Neural cell (in vitro differentiated cells): ENCODE measurements around the gene WDR7. TPM values are rescaled to one million over a fixed set of nuclear protein-coding genes. Genes with fewer than 3 reads are reported as not detected.

Experiments
- H2AFZ ChIP-seq: fragments of 200-600, 300-800 bp; sonication (generic), shearing (Covaris generic); 2 replicates; pipeline ENCODE4 v1.6.0; 2014; ENCODE audit warnings: low read depth, mild to moderate bottlenecking, antibody characterized with exemption, low read length, moderate library complexity
- H3F3A ChIP-seq: fragments of 200-600 bp; shearing (Covaris generic); 2 replicates; pipeline ENCODE4 v1.6.1; 2016; ENCODE audit warnings: mild to moderate bottlenecking, moderate library complexity, mixed read lengths, antibody characterized with exemption, low read length; ENCODE audit not compliant: insufficient read depth, poor library complexity, severe bottlenecking
- H3K27ac ChIP-seq: fragments of 200-600, 300-800 bp; sonication (generic), shearing (Covaris generic); 2 replicates; pipeline ENCODE4 v1.5.1; 2014; ENCODE audit warnings: mild to moderate bottlenecking, low read length, moderate library complexity
- H3K27me3 ChIP-seq: fragments of 300-800, 200-600 bp; sonication (generic), shearing (Covaris generic); 2 replicates; pipeline ENCODE4 v1.6.0; 2014; ENCODE audit warnings: mild to moderate bottlenecking, low read depth, low read length, moderate library complexity; ENCODE audit not compliant: insufficient read depth
- H3K36me3 ChIP-seq: fragments of 300-800, 200-600 bp; sonication (generic), shearing (Covaris generic); 2 replicates; pipeline ENCODE4 v1.5.1; 2014; ENCODE audit warnings: mild to moderate bottlenecking, antibody characterized with exemption, low read length, moderate library complexity; ENCODE audit not compliant: insufficient read depth
- H3K4me2 ChIP-seq: fragments of 300-800, 200-600 bp; sonication (generic), shearing (Covaris generic); 2 replicates; pipeline ENCODE4 v1.6.0; 2014; ENCODE audit warnings: mild to moderate bottlenecking, low read length
- H3K4me3 ChIP-seq: fragments of 300-800, 200-600 bp; sonication (generic), shearing (Covaris generic); 2 replicates; pipeline ENCODE4 v1.5.1; 2014; ENCODE audit warnings: mild to moderate bottlenecking, low read length, moderate library complexity
- H3K79me2 ChIP-seq: fragments of 200-600 bp; shearing (Covaris generic); replicated peaks from 2 replicates; pipeline ENCODE4 v1.6.0; 2014; ENCODE audit warnings: mild to moderate bottlenecking, low read length, moderate library complexity; ENCODE audit not compliant: insufficient read depth
- H3K9ac ChIP-seq: fragments of 300-800, 200-600 bp; sonication (generic), shearing (Covaris generic); 2 replicates; pipeline ENCODE4 v1.6.1; 2016; ENCODE audit warnings: mild to moderate bottlenecking, low read length, mixed read lengths
- H3K9me2 ChIP-seq: fragments of 200-600 bp; shearing (Covaris generic); 2 replicates; pipeline ENCODE4 v1.6.1; 2016; ENCODE audit warnings: mild to moderate bottlenecking, low read length, mixed read lengths; ENCODE audit not compliant: insufficient read depth
- H3K9me3 ChIP-seq: fragments of 200-600, 300-800 bp; sonication (generic), shearing (Covaris generic); 2 replicates; pipeline ENCODE4 v1.6.1; 2016; ENCODE audit warnings: mild to moderate bottlenecking, mixed run types, low read length, moderate library complexity, mixed read lengths
- H4K20me1 ChIP-seq: fragments of 200-600 bp; shearing (Covaris generic); 2 replicates; pipeline ENCODE4 v1.6.1; 2016; ENCODE audit warnings: mild to moderate bottlenecking, mixed run types; ENCODE audit not compliant: insufficient read depth
- EP300 ChIP-seq: fragments of 450-650 bp; conservative IDR thresholded peaks from 2 replicates; pipeline ENCODE4 v1.6.1; 2014; ENCODE audit warnings: antibody characterized with exemption, mild to moderate bottlenecking, moderate library complexity; ENCODE audit not compliant: poor library complexity, severe bottlenecking
- EZH2 ChIP-seq: fragments of 200-600, 300-800 bp; shearing (Covaris generic), sonication (generic); IDR thresholded peaks from 2 replicates; pipeline ENCODE4 v1.6.1; 2014; ENCODE audit warnings: antibody characterized with exemption, low read length, borderline replicate concordance, mild to moderate bottlenecking; ENCODE audit not compliant: insufficient read depth, poor library complexity, severe bottlenecking
- MXI1 ChIP-seq: fragments of 450-650 bp; conservative IDR thresholded peaks from 2 replicates; pipeline ENCODE4 v1.6.1; 2014; ENCODE audit warnings: antibody characterized with exemption, mild to moderate bottlenecking; ENCODE audit not compliant: poor library complexity, severe bottlenecking
- POLR2AphosphoS5 ChIP-seq: IDR thresholded peaks from 2 replicates; pipeline ENCODE4 v1.6.1; 2012
- RAD21 ChIP-seq: fragments of 450-650 bp; conservative IDR thresholded peaks from 2 replicates; pipeline ENCODE4 v1.6.1; 2014; ENCODE audit warnings: antibody characterized with exemption, mild to moderate bottlenecking, moderate library complexity
- SMC3 ChIP-seq: fragments of 450-650 bp; conservative IDR thresholded peaks from 2 replicates; pipeline ENCODE4 v1.6.1; 2014; ENCODE audit warnings: antibody characterized with exemption, mild to moderate bottlenecking, moderate library complexity; ENCODE audit not compliant: poor library complexity
- TAF1 ChIP-seq: IDR thresholded peaks from 2 replicates; pipeline ENCODE4 v1.6.1; 2012; ENCODE audit warnings: low read depth
- polyA plus RNA-seq: library from polyadenylated mRNA; depleted of rRNA; stranded (reverse); fragments of >200 nt; gene quantifications from 2 replicates; pipeline ENCODE4 v1.2.3, GENCODE V29; 2014
- TF ChIP-seq, protein P1 (sequence below): fragments of 450-650 bp; IDR thresholded peaks from 2 replicates; pipeline ENCODE4 v1.5.1; 2014; ENCODE audit warnings: antibody characterized with exemption, mild to moderate bottlenecking, moderate library complexity; ENCODE audit not compliant: poor library complexity, severe bottlenecking
- TF ChIP-seq, protein P2 (sequence below): IDR thresholded peaks from 2 replicates; pipeline ENCODE4 v1.6.1; 2012; ENCODE audit warnings: borderline replicate concordance

WDR7 gene
- polyA plus RNA-seq, 1 donor from 2014 or later = 15.1 TPM

DNA sequence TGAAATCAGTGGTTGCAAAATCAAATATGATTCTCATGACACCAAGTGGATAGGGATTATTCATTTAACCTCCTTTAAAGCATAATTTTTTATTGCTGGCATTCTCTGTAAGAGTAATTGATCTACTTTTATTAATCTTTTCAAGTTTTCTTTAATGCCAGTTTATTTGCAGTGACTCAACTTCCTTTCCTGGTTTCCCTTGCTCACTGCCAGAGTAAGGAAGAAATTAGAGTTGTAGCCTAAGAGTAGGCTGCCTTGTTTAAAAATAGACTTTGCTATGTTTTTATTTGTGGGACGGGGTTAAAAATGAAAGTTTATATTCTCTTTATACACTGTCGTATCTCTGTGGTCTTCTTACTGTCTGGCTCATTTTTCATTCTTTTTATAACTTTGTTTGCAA is 148.6 kb downstream of the WDR7 start:
- H3K4me3 ChIP-seq = no peak overlapping the region
- no peak overlapping the region for H3K27ac ChIP-seq
- H3K36me3 ChIP-seq = no peaks in the 10 kb centered on the region
- H3K9ac ChIP-seq = no peak overlapping the region
- H4K20me1 ChIP-seq = no peaks in the 10 kb centered on the region
- H3F3A ChIP-seq = no peaks in the 10 kb centered on the region
- H2AFZ ChIP-seq = no peak overlapping the region
- H3K4me2 ChIP-seq = no peak overlapping the region
- no peaks in the 10 kb centered on the region for H3K9me2 ChIP-seq
- TF ChIP-seq EP300 = no peak
- no peak for TF ChIP-seq TAF1
- H3K79me2 ChIP-seq = no peaks in the 10 kb centered on the region
- H3K9me3 ChIP-seq = no peaks in the 10 kb centered on the region
- H3K27me3 ChIP-seq = no peaks in the 10 kb centered on the region

DNA sequence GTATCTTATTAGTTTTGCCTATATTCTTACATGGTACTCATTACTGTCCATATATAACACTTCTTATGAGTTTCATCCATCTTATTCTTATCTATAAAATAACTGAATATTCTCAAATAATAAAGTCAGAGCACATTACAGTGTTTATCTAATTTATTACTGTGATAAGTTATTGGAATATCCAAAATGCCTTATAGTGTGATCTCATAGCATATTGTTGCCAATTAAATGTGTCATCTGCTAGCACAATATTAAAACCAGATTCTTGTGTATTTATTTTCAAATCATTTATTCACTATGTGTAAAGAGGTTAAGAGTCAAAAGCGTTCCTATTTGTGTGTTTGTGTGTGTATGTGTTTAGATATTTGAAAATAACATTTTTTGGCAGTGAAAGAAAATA is 151.9 kb downstream of the WDR7 start:
- no peaks in the 10 kb centered on the region for H3K27me3 ChIP-seq
- H3K79me2 ChIP-seq = no peaks in the 10 kb centered on the region
- no peak overlapping the region for H3K4me2 ChIP-seq
- no peaks in the 10 kb centered on the region for H3K9me2 ChIP-seq
- no peak overlapping the region for H3K9ac ChIP-seq
- no peak overlapping the region for H2AFZ ChIP-seq
- no peaks in the 10 kb centered on the region for H3K9me3 ChIP-seq
- no peaks in the 10 kb centered on the region for H4K20me1 ChIP-seq
- TF ChIP-seq EP300 (no peak), POLR2AphosphoS5 (no peak), RAD21 (no peak), TAF1 (no peak), MXI1 (no peak), SMC3 (no peak), EZH2 (no peak)
- TF ChIP-seq, protein P1, sequence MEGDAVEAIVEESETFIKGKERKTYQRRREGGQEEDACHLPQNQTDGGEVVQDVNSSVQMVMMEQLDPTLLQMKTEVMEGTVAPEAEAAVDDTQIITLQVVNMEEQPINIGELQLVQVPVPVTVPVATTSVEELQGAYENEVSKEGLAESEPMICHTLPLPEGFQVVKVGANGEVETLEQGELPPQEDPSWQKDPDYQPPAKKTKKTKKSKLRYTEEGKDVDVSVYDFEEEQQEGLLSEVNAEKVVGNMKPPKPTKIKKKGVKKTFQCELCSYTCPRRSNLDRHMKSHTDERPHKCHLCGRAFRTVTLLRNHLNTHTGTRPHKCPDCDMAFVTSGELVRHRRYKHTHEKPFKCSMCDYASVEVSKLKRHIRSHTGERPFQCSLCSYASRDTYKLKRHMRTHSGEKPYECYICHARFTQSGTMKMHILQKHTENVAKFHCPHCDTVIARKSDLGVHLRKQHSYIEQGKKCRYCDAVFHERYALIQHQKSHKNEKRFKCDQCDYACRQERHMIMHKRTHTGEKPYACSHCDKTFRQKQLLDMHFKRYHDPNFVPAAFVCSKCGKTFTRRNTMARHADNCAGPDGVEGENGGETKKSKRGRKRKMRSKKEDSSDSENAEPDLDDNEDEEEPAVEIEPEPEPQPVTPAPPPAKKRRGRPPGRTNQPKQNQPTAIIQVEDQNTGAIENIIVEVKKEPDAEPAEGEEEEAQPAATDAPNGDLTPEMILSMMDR = no peak
- TF ChIP-seq, protein P2, sequence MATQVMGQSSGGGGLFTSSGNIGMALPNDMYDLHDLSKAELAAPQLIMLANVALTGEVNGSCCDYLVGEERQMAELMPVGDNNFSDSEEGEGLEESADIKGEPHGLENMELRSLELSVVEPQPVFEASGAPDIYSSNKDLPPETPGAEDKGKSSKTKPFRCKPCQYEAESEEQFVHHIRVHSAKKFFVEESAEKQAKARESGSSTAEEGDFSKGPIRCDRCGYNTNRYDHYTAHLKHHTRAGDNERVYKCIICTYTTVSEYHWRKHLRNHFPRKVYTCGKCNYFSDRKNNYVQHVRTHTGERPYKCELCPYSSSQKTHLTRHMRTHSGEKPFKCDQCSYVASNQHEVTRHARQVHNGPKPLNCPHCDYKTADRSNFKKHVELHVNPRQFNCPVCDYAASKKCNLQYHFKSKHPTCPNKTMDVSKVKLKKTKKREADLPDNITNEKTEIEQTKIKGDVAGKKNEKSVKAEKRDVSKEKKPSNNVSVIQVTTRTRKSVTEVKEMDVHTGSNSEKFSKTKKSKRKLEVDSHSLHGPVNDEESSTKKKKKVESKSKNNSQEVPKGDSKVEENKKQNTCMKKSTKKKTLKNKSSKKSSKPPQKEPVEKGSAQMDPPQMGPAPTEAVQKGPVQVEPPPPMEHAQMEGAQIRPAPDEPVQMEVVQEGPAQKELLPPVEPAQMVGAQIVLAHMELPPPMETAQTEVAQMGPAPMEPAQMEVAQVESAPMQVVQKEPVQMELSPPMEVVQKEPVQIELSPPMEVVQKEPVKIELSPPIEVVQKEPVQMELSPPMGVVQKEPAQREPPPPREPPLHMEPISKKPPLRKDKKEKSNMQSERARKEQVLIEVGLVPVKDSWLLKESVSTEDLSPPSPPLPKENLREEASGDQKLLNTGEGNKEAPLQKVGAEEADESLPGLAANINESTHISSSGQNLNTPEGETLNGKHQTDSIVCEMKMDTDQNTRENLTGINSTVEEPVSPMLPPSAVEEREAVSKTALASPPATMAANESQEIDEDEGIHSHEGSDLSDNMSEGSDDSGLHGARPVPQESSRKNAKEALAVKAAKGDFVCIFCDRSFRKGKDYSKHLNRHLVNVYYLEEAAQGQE = no peak
- no peak overlapping the region for H3K4me3 ChIP-seq
- H3F3A ChIP-seq = no peaks in the 10 kb centered on the region
- no peak overlapping the region for H3K27ac ChIP-seq
- no peaks in the 10 kb centered on the region for H3K36me3 ChIP-seq

DNA sequence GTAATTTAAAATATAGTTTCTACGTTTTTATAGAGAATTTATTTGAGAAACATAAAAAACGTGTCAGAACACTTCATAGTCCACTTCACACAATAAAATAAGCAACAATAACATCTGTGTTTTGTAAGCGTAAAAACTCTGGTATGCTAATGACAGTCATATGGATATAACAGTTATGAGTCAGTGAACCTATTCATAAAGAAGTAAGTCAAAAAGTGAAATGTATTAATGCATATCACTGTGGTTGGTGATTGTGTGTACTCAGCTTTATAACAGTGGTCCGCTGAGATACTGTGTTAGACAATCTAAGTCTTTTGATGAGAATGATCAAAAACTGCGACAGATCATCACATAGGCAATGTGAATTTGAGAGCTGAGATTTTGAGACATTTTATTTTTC is 153.2 kb downstream of the WDR7 start:
- Histone ChIP-seq H3K9me2 (no peaks in the 10 kb centered on the region), H3K4me3 (no peak overlapping the region), H3K36me3 (no peaks in the 10 kb centered on the region), H3K4me2 (no peak overlapping the region), H3K27ac (no peak overlapping the region), H3K9ac (no peak overlapping the region), H4K20me1 (no peaks in the 10 kb centered on the region), H3K27me3 (no peaks in the 10 kb centered on the region), H3K79me2 (no peaks in the 10 kb centered on the region), H2AFZ (no peak overlapping the region), H3F3A (no peaks in the 10 kb centered on the region), H3K9me3 (no peaks in the 10 kb centered on the region)
- TF ChIP-seq, protein P2 = no peak
- TF ChIP-seq EP300 = no peak
- TF ChIP-seq RAD21 = no peak
- no peak for TF ChIP-seq SMC3
- TF ChIP-seq EZH2 = no peak
- TF ChIP-seq, protein P1 = no peak
- no peak for TF ChIP-seq POLR2AphosphoS5
- TF ChIP-seq MXI1 = no peak
- TF ChIP-seq TAF1 = no peak
